NCI-H2107 treated with DMSO at 0.1 percent for 48 hours (cell line): ENCODE results near the gene ZZZ3.
"Not testable (repeated sequence)": the region's sequence is repeated elsewhere in the genome, so short reads cannot be mapped to it uniquely, and the experiment has no call there.

Experiments
- DNase-seq: peaks from one replicate; lab custom pipeline; 2025; ENCODE audit not compliant: unreplicated experiment; lab: John Stamatoyannopoulos, UW

The ZZZ3 gene

DNA sequence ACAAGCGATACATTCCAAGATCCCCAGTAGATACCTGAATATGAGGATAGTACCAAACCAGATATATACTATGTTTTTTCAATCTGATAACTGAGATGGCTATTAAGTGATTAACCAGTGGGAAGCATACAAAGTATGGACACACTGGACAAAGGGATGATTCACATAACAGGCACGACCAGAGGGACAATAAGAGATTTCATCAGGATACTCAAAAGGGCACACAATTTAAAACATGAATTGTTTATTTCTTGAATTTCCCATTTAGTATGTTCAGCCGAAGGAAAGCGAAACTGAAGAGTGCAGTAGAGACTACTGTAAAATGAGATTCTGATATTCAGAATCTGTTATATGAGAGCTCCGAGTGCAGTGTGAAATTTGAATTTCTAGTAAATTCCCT lies 10.6 kb downstream of the ZZZ3 start:
- DNase-seq, result no peak

DNA sequence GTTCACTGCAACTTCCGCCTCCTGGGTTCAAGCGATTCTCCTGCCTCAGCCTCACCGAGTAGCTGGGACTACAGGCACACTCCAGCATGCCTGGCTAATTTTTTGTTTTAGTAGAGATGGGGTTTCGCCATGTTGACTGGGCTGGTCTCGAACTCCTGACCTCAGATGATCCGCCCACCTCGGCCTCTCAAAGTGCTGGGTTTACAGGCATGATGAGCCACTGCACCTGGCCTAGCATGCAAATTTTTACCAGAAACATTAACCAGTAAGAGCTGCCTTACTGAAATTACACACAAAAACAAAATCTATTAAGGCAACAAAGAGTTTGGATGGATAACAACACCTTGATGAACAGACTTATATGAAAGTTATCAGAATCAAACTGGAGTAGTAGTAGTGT lies 12.1 kb downstream of the ZZZ3 start:
- DNase-seq, result no peak

DNA sequence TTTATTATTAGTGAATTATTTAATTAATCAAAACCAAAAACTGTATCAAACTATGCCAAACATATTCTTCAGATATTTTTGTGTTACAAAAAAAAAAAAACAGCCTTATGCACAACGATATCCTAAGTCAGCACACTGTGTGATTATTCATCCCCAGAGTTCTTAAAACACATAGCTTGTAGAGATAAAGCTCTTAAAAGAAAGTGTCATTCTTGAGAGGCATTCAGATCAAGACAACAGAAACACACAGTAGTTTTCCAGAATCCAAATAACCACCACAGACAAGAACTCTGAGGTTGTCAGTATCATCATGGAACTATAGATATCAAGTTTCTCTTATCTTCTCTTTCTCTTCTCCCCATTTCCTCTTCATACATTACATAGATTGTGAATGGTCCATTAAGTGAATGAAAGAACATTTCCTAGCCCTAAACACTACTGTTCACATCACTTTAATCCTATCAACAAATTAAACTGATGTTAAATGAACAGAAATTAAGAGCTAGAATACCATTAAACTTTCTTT lies 13.5 kb downstream of the ZZZ3 start:
- no peak for DNase-seq

DNA sequence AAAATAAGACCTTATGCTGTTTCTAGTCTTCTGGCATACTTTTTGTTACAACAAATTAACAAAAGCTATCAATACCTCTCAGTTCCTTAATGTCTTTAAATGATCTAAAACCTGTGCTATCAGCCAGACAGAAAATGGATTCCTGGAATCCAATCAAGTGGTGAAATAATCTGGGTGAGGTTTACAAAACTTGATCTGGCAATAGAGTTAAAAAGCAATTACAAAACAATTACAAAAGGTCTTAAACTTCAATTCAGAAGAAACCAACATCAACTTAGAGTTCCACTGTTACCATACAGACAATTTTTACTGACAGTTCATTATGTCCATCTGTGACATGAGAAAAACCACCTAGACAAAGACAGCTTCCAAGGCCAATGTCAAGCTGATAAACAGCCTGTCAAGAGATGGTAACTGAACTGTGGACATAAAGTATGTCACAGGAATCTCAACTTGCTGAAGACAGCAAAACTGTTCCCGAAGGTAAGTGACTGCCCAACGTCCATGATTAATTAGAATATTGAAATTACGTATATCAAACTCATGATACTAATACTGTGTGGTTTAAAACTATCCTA lies 17.4 kb downstream of the ZZZ3 start:
- no peak for DNase-seq

DNA sequence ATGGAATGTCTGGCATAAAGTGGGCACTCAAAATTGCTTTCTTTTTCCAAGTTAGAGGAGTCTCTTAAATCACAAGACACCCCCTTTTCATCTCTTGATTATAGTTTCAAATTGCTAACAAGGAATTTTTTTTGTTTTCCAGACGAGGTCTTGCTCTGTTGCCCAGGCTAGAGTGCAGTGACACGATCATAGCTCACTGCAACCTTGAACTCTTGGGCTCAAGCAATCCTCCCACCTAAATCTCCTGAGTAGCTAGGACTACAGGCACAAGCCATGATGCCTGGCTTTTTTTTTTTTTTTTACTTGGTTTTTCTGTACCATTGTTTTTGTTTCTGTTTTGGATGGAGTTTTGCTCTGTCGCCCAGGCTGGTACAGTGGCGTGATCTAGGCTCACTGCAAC lies 20.8 kb downstream of the ZZZ3 start:
- DNase-seq, result no peak

DNA sequence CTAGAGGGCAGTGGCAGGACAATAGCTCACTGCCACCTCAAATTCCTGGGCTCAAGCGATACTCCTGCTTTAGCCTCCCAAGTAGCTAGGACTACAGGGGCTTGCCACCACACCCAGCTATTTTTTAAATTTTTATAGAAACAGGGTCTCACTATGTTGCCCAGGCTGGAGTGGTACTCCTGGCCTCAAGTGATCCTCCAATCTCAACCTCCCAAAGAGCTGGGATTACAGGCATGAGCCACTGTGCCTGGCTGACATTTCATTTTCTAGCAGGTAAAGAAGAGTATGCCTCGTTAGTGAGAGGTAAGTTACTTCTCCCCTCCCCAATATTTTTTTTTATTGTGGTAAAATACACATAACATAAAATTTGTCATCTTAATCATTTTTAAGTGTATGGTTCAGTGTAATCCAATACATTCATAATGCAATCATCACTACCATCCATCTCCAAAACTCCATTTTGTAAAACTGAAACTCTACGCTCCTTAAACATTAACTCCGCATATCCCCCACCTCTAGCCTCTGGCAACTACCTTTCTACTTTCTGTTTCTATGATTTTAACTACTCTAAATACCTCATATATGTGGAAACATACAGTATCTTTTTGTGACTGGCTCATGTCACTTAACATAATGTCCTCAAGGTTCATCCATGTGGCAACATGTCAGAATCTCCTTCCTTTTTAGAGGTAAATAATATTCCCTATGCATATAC lies 22.4 kb downstream of the ZZZ3 start:
- DNase-seq, result no peak

DNA sequence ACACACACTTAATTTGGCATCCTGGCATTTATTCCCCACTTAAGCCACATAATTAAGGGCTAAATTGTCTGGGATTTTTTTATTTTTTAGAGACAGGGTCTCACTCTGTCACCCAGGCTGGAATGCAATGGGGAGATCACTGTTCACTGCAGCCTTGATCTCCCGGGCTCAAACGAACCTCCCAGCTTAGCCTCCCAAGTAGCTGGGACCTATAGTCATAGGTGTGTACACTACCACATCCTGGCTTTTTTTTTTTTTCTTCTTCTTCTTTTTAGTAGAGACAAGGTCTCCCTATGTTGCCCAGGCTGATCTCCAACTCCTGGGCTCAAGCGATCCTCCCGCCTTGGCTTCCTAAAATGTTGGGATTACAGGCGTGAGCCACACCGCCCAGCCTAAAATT lies 24.2 kb downstream of the ZZZ3 start:
- no peak for DNase-seq

DNA sequence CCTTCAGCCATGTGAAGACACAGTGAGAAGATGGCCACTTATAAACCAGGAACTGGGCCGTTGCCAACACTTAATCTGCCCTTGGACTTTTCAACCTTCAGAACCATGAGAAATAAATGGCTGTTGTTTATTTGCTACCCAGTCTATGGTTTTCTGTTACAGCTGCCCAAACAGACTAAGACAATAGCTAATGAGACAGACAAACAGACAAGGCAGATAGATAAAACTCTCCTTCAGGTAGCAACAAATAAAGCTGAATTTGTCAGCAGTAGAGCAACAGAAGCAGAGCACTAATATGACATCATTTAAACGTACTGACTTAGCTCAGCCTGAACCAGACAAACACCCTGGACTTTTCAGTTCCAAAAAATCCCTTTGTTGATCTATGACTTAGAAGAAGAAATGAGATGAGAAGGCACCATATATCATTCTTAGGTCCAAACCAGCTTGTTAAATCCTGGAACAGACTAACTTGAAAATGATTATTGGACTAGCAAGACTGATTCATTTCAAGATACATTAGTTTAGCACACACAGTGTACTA lies 27.0 kb downstream of the ZZZ3 start:
- DNase-seq, result no peak

DNA sequence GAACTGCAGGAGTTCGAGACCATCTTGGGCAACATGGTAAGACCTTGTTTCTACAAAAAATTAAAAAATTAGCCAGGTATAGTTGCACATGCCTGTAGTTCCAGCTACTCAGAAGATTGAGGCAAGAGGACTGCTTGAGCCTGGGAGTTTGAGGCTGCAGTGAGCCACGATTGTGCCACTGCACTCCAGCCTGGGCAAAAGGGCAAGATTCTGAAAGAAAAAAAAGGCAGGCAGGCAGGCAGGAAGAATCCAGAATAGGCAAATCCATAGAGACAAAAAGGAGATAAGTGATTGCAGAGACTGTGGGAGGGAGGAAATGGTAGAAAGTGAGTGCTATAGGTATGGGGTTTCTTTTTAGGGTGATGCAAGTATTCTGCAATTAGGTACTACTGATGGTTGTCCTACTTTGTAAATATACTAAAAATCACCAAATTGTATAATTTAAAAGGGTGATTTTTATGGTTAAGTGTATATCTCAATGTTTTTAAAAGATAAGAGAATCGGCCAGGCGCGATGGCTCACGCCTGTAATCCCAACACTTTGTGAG lies 29.4 kb downstream of the ZZZ3 start:
- DNase-seq, result no peak

DNA sequence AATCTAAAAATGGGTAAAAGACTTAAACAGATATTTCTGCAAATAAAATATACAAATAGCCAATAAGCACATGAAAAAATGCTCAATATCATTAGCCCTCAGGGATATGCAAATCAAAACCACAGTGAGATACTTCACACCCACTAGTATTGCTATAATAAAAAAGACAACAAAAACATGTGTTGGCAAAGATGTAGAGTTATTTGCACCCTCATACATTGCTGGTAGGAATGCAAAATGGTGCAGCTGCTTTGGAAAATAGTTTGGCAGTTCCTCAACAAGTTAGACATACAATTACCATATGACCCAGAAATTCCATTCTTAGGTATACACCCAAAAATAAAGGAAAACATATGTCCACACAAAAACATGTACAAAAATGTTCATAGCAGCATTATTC lies 30.2 kb downstream of the ZZZ3 start:
- DNase-seq, result no peak

DNA sequence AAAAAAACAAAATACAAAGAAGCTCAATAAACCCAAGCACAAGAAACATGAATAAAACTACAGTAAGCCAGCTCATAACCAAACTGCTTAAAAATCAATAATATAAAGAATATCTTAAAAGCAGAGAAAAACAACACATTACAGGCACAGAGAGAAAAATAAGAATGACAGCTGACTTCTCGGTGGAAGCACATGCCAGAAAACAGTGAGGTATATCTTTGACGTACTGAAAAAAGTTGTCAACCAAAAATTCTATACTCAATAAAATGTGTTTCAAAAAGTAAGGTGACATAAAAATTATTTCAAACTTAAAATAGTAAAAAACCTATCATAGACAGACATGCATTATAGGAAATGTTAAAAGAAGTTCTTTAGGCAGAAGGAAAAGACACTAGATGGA lies 33.3 kb downstream of the ZZZ3 start:
- DNase-seq, result no peak

DNA sequence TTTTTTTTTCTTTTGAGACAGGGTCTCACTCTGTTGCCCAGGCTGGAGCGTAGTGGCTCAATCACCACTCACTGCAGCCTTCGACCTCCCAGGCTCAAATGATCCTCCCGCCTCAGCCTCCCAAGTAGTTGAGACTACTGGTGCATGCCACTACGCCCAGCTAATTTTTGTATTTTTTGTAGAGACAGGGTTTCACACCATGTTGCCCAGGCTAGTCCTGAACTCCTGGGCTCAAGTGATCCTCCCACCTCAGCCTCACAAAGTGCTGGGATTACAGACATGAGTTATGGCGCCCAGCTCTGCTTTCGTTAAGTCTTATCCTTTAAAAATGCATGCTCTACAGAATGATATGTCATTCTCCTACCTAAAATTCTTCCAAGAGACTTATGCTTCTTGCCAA lies 36.2 kb downstream of the ZZZ3 start:
- DNase-seq, result not testable (repeated sequence)

DNA sequence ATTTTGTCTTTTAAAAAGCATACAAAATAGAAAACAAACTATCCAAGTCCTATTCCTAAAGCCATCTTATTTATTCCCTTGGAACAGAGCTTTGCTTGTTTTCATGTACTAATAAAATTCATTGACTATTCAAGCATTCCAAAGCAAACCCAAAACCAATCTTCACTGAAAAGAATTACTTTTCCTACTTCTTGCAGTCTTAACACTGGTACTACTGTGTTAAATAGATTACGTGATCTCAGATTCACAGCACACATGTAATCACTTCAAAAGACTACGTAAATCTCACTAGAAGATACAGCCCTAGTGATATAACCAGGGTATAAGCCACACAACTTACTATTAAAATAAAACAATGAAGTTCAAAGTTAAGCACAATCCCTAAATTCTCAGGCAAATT lies 39.0 kb downstream of the ZZZ3 start:
- DNase-seq, result no peak

DNA sequence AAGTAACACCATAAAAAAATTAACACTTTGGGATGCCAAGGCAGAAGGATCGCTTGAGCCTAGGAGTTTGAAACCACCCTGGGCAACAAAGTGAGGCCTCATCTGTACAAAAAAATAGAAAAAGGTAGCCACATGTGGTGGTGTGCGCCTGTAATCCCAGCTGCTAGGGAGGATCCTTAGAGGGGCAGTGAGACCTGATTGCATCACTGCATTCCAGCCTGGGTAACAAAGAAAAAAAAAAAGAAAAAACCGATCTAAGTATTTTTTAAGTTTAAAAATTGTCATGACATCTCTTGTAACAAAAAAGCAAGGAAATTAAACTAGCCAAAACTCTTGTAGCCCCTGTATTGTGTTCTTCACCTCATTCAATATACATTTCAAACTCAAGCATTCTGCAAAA lies 39.5 kb downstream of the ZZZ3 start:
- no peak for DNase-seq

DNA sequence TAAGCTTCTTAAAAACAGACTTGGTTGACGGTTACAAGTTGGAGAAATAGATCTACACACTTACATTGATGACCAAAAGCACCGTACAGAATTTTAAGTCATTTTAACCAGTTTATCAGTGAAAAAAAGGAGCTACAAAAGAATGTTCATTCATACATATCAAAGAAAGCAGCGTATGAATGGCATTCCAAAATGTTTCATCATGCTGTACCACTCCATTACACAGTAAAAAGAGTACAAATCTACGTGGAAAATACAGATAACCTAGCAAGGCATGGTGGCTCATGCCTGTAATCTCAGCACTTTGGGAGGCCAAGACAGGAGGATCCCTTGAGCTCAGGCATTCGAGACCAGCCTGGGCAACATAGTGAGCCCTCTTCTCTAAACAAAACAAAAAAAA lies 40.3 kb downstream of the ZZZ3 start:
- DNase-seq, result no peak

DNA sequence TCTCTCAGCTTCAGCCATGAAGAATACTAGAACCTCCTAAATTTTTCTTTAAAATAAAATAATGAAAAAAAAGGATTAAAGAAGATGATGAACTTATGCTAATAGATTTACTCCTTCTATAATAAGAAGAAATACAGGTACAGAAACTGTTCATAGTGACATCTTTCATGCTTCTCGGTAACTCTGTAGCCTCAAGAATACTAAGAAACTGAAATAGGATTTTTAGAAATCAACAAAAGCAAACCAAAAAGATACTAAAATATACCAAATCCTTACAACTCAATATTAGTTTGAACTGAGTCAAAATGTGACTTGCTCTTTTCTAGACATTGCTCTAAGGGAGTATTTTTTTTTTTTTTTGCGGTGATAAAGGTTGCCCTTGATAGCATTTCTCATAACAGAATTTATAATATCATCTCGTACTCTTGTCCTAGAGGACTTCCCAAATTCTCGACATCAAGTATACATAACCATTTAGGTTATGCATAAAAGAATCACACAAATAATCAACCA lies 42.8 kb downstream of the ZZZ3 start:
- no peak for DNase-seq

DNA sequence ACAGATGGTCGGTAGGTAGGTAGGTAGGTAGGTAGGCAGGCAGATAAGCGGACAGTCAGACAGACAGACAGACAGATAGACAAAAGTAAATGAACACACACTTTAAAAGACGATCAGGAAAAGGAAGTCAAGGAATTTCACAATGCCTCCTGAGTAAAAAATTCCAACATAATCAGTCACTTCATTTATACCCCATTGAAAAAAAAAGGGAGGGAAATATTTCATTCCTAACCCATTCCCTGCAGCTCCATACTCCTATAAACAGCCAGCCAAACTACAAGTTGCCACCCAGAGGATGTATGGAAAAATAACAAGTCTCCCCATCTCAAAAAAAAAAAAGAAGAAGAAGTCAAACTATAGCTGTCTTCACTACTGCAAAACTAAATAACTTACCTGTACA lies 43.4 kb downstream of the ZZZ3 start:
- DNase-seq, result no peak

DNA sequence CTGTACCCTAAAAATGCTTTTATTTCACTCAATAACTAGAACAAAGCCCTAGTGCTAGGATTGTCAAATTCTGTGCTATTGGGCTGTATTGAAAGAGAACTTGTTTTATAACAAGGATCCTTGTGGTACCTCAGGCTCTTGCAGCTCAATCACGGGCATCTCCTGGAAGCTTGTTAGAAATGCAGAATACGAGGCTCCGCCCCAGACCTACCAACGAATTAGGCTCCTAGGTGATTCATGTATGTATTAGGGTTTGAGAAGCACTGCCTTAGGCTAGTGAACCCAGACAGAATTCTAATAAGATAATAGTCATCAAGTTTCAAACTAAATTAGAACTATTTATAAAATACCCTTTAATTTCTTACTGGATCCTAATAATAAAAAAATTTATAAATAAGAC lies 45.6 kb downstream of the ZZZ3 start:
- DNase-seq, result no peak
